Stimulated activated memory B cell treated with anti-CD40 and anti-IgM and Interleukin-4, amounts not matched to agents 10 μg/mL and 1 μg/mL and 100 μg/mL, for 72 hours (primary cell): ENCODE measurements around the gene OSGEP.
"Not testable (repeated sequence)": the region's sequence is repeated elsewhere in the genome, so short reads cannot be mapped to it uniquely, and the experiment has no call there.

Source experiments
- ATAC-seq: fragments of 150-1000 bp; cut with Tn5 transposase; 2 replicates; pipeline ENCODE4 v1.10.0; 2021
- H3K27ac Mint-ChIP-seq: one replicate; pipeline ENCODE4 v1.8.0; 2022; ENCODE audit warnings: mild to moderate bottlenecking, mixed read lengths
- H3K27me3 Mint-ChIP-seq: one replicate; pipeline ENCODE4 v1.8.0; 2022; ENCODE audit warnings: mixed read lengths
- H3K36me3 Mint-ChIP-seq: one replicate; pipeline ENCODE4 v1.8.0; 2022; ENCODE audit warnings: mixed read lengths
- H3K4me1 Mint-ChIP-seq: one replicate; pipeline ENCODE4 v1.8.0; 2022; ENCODE audit warnings: mixed read lengths
- H3K4me3 Mint-ChIP-seq: one replicate; pipeline ENCODE4 v1.8.0; 2022; ENCODE audit warnings: mild to moderate bottlenecking, moderate library complexity, mixed read lengths
- H3K9me3 Mint-ChIP-seq: one replicate; pipeline ENCODE4 v1.8.0; 2022; ENCODE audit warnings: mixed read lengths

Gene OSGEP

DNA sequence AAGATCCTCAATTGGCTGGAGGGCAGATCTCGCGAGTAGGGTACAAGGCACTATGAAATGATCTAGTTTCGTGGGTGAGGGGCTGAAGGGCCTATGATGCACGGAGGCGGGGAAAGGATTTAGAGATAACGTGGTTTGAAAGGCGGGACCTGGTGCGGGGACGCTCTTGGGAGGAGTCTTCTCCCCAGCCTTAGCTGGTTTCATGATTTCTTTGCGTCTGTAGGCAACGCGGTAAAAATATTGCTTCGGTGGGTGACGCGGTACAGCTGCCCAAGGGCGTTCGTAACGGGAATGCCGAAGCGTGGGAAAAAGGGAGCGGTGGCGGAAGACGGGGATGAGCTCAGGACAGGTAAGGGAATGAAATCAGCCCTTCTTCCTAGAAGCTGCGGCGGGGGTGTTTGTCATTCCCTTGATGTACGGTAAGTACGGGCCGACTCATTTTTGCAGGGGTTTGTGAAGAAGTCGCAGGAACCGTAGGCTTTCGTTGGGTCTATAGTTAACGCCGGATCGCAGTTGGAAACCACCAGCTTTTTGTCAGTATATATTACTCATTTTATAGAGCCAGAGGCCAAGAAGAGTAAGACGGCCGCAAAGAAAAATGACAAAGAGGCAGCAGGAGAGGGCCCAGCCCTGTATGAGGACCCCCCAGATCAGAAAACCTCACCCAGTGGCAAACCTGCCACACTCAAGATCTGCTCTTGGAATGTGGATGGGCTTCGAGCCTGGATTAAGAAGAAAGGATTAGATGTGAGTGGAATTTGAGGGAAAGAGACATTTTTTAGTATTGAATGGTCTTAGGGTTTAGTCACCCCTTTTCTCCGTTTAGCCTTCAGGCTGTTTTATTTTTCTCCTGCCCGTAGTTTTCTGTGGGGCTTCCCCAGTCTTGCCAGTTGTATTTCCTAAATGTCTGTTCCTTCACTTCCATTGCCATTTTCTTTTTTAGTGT is 1.0 kb upstream of the OSGEP start:
- no peak overlapping the region for H3K4me3 Mint-ChIP-seq
- peaks cover 31% of the 10 kb centered on the region for H3K4me1 Mint-ChIP-seq
- no peaks in the 10 kb centered on the region for H3K9me3 Mint-ChIP-seq
- H3K27ac Mint-ChIP-seq = no peak overlapping the region
- H3K36me3 Mint-ChIP-seq = peaks cover 28% of the 10 kb centered on the region
- peak; percentile 76 for ATAC-seq
- H3K27me3 Mint-ChIP-seq = no peaks in the 10 kb centered on the region

DNA sequence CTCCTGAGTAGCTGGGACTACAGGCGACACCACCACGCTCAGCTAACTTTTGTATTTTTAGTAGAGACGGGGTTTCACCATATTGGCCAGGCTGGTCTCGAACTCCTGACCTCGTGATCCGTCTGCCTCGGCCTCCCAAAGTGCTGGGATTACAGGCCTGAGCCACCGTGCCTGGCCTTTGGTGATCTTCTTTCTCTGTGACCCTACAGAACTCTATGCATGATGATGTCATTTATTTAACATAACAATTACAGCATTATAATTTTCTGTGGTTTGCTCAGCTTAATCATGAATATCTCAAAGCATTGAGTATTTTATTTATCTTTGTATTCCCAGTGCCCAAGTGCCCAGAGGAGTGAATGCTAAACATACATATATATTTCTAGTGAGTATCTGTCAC is 1.8 kb downstream of the OSGEP start:
- H3K4me3 Mint-ChIP-seq, H3K27me3 Mint-ChIP-seq, ATAC-seq, H3K9me3 Mint-ChIP-seq: not testable (repeated sequence)
- Mint-ChIP-seq H3K27ac (peak overlapping the region; percentile 25), H3K36me3 (peaks cover 33% of the 10 kb centered on the region), H3K4me1 (peaks cover 18% of the 10 kb centered on the region)

DNA sequence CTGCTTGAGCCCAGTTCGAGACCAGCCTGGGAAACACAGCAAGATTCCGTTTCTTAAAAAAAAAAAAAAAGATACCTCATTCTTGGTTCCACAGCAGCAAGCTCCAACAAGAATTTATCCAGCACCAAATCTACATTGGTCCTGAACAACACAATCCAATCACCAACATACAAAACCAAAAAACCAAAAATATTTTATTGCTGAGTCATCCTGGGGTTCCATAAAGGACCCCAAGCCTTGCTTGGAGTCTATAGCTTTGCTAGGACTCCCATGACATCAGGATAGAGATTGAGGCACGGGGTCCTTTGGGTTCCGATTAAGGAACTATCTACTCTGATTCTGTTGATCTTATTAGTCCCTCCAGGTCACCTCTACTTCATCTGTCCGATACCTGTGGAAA is 7.7 kb downstream of the OSGEP start:
- Mint-ChIP-seq H3K27ac (peak overlapping the region; percentile 22), H3K36me3 (peaks cover 45% of the 10 kb centered on the region), H3K9me3 (no peaks in the 10 kb centered on the region)

DNA sequence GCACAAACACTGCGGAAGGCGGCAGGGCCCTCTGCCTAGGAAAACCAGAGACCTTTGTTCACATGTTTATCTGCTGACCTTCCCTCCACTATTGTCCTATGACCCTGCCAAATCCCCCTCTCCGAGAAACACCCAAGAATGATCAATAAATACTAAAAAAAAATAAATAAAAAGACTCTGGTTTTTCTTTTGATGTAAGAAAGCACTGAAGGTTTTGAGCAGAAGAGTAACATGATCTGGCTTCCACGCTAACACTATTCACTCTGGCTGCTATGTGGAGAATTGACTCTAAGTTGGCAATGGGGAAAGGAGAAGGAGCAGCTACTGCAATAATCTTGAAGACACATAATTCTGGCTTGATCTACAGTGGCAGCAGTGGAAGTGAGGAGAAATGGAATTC is 11.0 kb downstream of the OSGEP start:
- not testable (repeated sequence) for H3K9me3 Mint-ChIP-seq, H3K4me3 Mint-ChIP-seq, H3K27me3 Mint-ChIP-seq, H3K27ac Mint-ChIP-seq, ATAC-seq
- H3K4me1 Mint-ChIP-seq = peaks cover 37% of the 10 kb centered on the region
- H3K36me3 Mint-ChIP-seq = peaks cover 32% of the 10 kb centered on the region

More for the DNA sequence above, 7.7 kb downstream of the OSGEP start:
- ATAC-seq = no peak
- no peak overlapping the region for H3K4me3 Mint-ChIP-seq
- H3K27me3 Mint-ChIP-seq = no peaks in the 10 kb centered on the region
- H3K4me1 Mint-ChIP-seq = peaks cover 14% of the 10 kb centered on the region

DNA sequence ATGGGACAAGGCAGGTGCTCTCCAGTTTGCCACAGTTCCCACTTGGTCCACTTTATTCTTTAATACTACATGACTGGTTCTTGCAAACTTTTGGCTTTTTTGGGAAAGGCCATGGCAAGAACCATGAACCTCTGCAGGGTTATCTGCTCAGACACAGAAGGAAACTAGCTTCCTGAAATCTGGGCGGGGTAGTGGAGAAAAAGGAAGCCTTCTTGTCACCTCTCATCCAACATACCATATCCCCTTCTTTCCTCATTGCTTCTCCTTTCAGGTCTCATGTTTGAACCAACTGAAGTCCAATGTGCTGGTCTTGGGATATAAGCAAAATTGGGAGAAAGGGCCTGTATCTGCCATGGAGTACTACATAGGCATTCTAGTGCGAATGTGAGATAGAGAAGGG is 13.2 kb downstream of the OSGEP start:
- peaks cover 53% of the 10 kb centered on the region for H3K4me1 Mint-ChIP-seq
- no peak overlapping the region for H3K27ac Mint-ChIP-seq
- ATAC-seq = no peak
- no peak overlapping the region for H3K4me3 Mint-ChIP-seq
- no peaks in the 10 kb centered on the region for H3K27me3 Mint-ChIP-seq
- peaks cover 5% of the 10 kb centered on the region for H3K9me3 Mint-ChIP-seq
- H3K36me3 Mint-ChIP-seq = peaks cover 14% of the 10 kb centered on the region

DNA sequence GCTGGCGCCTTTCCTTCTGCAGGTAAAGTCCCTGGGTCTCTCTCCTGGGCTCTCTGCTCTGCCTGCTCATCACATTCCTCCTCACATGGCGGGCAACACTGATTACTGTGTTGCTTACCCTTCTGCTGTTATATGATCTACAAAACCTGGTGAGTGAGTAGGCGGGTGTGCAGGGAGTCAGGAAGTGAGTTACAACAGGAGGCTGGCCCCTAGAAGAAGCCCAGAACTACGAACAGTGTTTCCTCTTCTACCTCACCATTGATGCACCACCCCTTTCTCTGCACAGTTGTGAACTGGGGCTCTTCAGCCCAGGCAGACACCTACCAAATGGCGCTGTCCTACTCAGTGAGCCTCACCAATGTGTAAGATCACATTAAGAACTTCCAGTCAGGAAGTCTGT is 13.7 kb downstream of the OSGEP start:
- Mint-ChIP-seq H3K9me3 (peaks cover 5% of the 10 kb centered on the region), H3K27ac (peak overlapping the region; percentile 69), H3K4me3 (no peak overlapping the region), H3K27me3 (no peaks in the 10 kb centered on the region), H3K4me1 (peaks cover 54% of the 10 kb centered on the region), H3K36me3 (peaks cover 14% of the 10 kb centered on the region)
- peak; percentile 76 for ATAC-seq

DNA sequence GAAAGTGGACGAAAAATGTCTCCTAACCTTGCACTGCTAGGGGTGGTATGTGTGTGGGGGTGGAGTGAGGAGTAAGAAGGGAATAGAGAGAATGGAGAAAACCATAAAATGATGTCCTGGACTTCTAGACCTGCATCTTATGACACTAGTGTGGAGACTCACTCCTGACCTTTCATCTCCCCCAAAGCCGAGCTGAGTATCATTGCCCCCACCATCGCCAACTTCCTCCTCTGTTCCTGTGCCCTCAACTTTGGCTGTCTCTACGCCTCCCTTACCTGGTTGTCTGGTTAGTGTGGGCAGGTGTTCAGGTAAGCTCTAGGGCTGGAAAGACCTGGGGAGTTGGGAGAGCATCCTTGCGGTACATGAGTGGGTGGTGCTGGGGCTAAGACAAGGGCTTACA is 14.1 kb downstream of the OSGEP start:
- Mint-ChIP-seq H3K4me3 (no peak overlapping the region), H3K9me3 (peaks cover 5% of the 10 kb centered on the region), H3K27ac (peak overlapping the region; percentile 69), H3K36me3 (peaks cover 14% of the 10 kb centered on the region), H3K4me1 (peaks cover 56% of the 10 kb centered on the region), H3K27me3 (no peaks in the 10 kb centered on the region)
- peak; percentile 35 for ATAC-seq

- ATAC-seq = peak; percentile 61
- Mint-ChIP-seq H3K27me3 (no peaks in the 10 kb centered on the region), H3K27ac (peak overlapping the region; percentile 15), H3K4me3 (no peak overlapping the region), H3K36me3 (peaks cover 14% of the 10 kb centered on the region), H3K9me3 (peaks cover 5% of the 10 kb centered on the region), H3K4me1 (peaks cover 59% of the 10 kb centered on the region)
Observed at GRCh38 chr14:20438664-20439063, 15.9 kb downstream of the OSGEP start.

GRCh38 chr14:20436363-20436755 is 18.3 kb downstream of the OSGEP start:
- Mint-ChIP-seq H3K27ac (no peak overlapping the region), H3K4me1 (peaks cover 53% of the 10 kb centered on the region), H3K4me3 (no peak overlapping the region), H3K9me3 (peaks cover 5% of the 10 kb centered on the region), H3K27me3 (no peaks in the 10 kb centered on the region), H3K36me3 (no peaks in the 10 kb centered on the region)
- no peak for ATAC-seq

DNA sequence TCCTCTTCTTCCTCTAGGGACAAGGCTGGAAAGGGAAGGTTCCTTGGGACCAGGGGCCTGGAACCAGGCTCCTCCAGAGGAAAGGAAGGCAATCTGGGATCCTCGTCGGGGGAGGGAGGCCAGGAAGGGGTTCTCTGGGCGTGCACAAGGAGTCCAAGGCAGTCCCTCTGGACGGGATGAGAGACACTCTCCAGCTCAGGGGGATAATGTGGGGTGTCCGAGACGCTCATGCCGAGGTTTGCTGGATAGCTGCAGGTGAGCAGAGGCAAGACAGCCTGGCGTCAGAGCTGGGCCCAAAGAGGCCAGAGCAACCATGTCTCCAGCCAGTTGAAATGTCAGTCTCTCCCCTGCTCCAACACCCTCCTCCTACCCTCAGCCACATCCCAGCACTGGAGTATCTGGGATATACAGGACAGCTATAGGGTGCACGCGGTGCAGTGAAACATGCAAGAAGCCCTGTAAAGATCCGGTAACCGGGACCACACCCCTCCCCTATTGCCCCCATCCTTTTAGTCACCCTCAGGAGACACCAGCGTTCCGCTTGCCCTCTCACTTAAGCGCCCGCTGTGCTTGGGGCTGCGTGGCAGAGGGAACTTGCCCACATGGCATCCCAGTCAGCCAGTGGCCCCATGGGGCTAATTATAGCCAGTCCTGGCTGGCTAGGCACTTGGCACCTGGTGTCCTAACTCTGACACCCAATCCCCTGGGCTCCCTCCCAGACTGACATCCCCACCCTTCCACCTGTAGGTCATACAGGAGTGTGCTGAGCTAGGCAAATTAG is 18.8 kb downstream of the OSGEP start, which contains the start of gene KLHL33:
KLHL33 (minus strand) TSS at position 585 of the 781 bp plus-strand sequence; CDS start at position 230, 355 bp downstream.
- ATAC-seq = no peak
- Mint-ChIP-seq H3K9me3 (peaks cover 5% of the 10 kb centered on the region), H3K36me3 (no peaks in the 10 kb centered on the region), H3K27me3 (no peaks in the 10 kb centered on the region), H3K4me1 (peaks cover 47% of the 10 kb centered on the region), H3K27ac (no peak within 1 kb of the TSS), H3K4me3 (no peak within 1 kb of the TSS)

- Mint-ChIP-seq H3K9me3 (peaks cover 5% of the 10 kb centered on the region), H3K4me3 (no peak overlapping the region), H3K36me3 (no peaks in the 10 kb centered on the region), H3K27ac (no peak overlapping the region), H3K4me1 (peaks cover 46% of the 10 kb centered on the region), H3K27me3 (no peaks in the 10 kb centered on the region)
- no peak for ATAC-seq
Observed at GRCh38 chr14:20434701-20435581, 19.7 kb downstream of the OSGEP start.

- H3K36me3 Mint-ChIP-seq = no peaks in the 10 kb centered on the region
- no peak overlapping the region for H3K4me3 Mint-ChIP-seq
- peaks cover 44% of the 10 kb centered on the region for H3K4me1 Mint-ChIP-seq
- ATAC-seq = no peak
- H3K9me3 Mint-ChIP-seq = no peaks in the 10 kb centered on the region
- H3K27ac Mint-ChIP-seq = peak overlapping the region; percentile 90
- no peaks in the 10 kb centered on the region for H3K27me3 Mint-ChIP-seq
Observed at GRCh38 chr14:20429801-20430669, 24.6 kb downstream of the OSGEP start.

GRCh38 chr14:20428802-20429201 is 25.8 kb downstream of the OSGEP start:
- Mint-ChIP-seq H3K27me3 (no peaks in the 10 kb centered on the region), H3K4me3 (no peak overlapping the region), H3K9me3 (no peaks in the 10 kb centered on the region), H3K36me3 (no peaks in the 10 kb centered on the region), H3K4me1 (peaks cover 51% of the 10 kb centered on the region), H3K27ac (peak overlapping the region; percentile 90)
- ATAC-seq = no peak

DNA sequence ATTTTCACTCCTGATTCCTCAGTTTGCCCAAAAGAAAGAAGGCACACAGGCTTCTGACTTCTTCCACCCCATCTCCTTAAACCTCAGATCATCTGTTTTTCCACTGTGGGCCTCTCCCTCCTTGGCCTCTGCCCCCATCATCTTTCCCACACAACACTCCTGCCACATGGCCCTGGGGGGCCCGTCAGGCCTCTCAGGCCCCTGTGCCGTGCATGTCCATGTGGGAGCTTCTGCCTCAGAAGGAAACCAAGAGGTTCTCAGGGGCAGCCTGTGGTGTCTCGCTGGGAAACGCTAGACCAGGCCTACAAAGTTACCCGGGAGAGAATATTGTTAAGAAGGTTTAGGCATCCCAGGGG is 26.6 kb downstream of the OSGEP start:
- Mint-ChIP-seq H3K36me3 (no peaks in the 10 kb centered on the region), H3K27me3 (no peaks in the 10 kb centered on the region), H3K27ac (peak overlapping the region; percentile 90), H3K4me1 (peaks cover 51% of the 10 kb centered on the region), H3K9me3 (no peaks in the 10 kb centered on the region), H3K4me3 (peak overlapping the region; percentile 48)
- ATAC-seq = peak; percentile 51
